ENCODE results near the gene EGLN1.

Gene EGLN1

DNA sequence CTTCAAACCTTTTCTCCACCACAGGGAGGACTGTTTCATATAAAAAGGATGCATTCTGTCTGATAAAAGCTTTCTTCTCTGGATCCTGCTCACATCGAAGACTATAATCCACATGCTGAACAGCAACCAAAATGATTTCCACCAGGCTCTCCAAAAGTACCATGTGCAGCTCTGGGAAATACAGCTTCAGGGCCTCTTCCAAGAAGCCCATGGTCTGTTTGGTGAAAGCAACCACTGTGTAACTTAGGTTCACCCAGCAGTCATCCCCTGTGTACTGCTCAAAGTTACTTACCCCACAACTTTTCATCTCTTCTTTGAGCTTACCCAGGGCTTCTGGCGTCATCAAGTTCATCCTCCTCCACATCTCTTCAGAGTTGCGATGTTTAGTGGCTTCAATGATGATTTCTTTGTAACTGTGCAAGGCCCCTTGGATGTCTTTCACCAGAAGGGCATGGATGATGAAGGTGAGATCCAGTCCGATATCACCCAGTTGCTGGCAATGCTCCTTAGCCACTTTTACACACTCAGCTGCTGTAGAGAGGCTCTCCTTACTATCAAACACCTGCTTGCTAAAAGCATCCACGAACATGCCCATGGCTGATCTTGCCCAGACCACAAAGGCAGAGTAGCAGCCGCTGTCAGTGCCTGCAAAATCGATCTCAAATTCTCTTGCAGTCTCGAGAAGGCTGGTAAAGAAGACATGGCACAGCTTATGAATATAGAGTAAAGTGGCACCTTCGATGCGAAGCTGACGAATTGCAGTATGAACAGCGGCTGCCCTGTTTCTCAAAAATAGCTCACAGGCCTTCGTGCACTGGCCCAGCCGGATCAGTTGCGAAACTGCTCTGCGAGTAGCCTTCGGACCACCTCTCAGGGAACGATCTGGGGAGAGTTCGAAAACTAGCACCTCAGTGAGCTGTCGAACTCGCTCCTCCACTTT lies 86.2 kb downstream of the EGLN1 start:
- no peaks in the 10 kb centered on the region for H3K36me3 ChIP-seq (ENCODE audit: control insufficient read depth in 1 of 2, insufficient read depth in 2 of 2, low read length in 2 of 2)
- peak overlapping the region; percentile 91 for H3K4me3 ChIP-seq (ENCODE audit: low read depth, low read length)
- H3K9ac ChIP-seq (ENCODE audit: low read length) = peak overlapping the region; percentile 20
- no peaks in the 10 kb centered on the region for H3K27me3 ChIP-seq (ENCODE audit: insufficient read depth, low read length)
- H3K9me3 ChIP-seq (ENCODE audit: insufficient read depth, low read depth, low read length) = peaks cover 1% of the 10 kb centered on the region
- H4K8ac ChIP-seq (ENCODE audit: low read depth, low read length) = no peak overlapping the region
- no peak overlapping the region for H3K27ac ChIP-seq (ENCODE audit: low read depth, low read length)
- H2BK12ac ChIP-seq (ENCODE audit: low read length) = no peak overlapping the region
- DNase-seq = peak in 1 of 2 donors; percentile 23
- H2BK5ac ChIP-seq (ENCODE audit: low read depth, low read length, poor library complexity) = no peak overlapping the region
- no peak overlapping the region for H2AK5ac ChIP-seq (ENCODE audit: low read length)
- no peak overlapping the region for H4K91ac ChIP-seq (ENCODE audit: low read depth, low read length)
- no peak overlapping the region for H3K14ac ChIP-seq (ENCODE audit: low read length)
- H3K79me1 ChIP-seq (ENCODE audit: low read length) = peaks cover 10% of the 10 kb centered on the region
- H3K4ac ChIP-seq (ENCODE audit: low read depth, low read length) = peak overlapping the region; percentile 83
- H2AFZ ChIP-seq (ENCODE audit: insufficient read depth, low read length, poor library complexity) = no peak overlapping the region
- no peak overlapping the region for H3K18ac ChIP-seq (ENCODE audit: low read length)
- peaks cover 19 to 22% of the 10 kb centered on the region in 2 experiments for H3K4me1 ChIP-seq (ENCODE audit: control insufficient read depth in 1 of 2, insufficient read depth in 2 of 2, low read length in 2 of 2)
- peaks cover 26% of the 10 kb centered on the region for H3K79me2 ChIP-seq (ENCODE audit: control insufficient read depth, insufficient read depth, low read length, poor library complexity)
- peak overlapping the region; percentile 55 for H3K23ac ChIP-seq (ENCODE audit: low read length)
- peak overlapping the region; percentile 93 for H3K4me2 ChIP-seq (ENCODE audit: low read length)
- no peak overlapping the region for H4K12ac ChIP-seq (ENCODE audit: low read depth, low read length)
- no peak overlapping the region for H2BK120ac ChIP-seq (ENCODE audit: insufficient read depth, low read length, poor library complexity)
- no CpG with 5 or more reads among the region's 21 CpGs for WGBS (ENCODE audit: extremely low coverage, insufficient coverage, insufficient read length)

DNA sequence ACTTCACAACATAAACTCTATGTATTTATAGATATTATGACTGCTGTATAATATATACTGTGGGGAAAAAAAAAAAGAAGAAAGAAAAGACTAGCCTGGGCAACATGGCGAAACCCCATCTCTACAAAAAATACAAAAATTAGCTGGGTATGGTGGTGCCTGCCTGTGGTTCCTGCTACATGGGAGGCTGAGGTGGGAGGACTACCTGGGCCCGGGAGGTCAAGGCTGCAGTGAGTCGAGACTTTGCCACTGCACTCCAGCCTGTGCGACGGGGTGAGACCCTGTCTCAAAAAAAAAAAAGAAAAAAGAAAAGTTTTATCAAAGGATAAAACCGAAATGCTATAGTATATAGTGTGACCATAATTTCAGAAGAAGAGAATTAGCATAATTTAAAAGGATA lies 87.1 kb downstream of the EGLN1 start:
- Histone ChIP-seq H3K36me3 (ENCODE audit: control insufficient read depth in 1 of 2, insufficient read depth in 2 of 2, low read length in 2 of 2) (no peaks in the 10 kb centered on the region), H2AK5ac (ENCODE audit: low read length) (no peak overlapping the region), H2BK5ac (ENCODE audit: low read depth, low read length, poor library complexity) (no peak overlapping the region), H3K79me2 (ENCODE audit: control insufficient read depth, insufficient read depth, low read length, poor library complexity) (peaks cover 26% of the 10 kb centered on the region), H4K8ac (ENCODE audit: low read depth, low read length) (no peak overlapping the region), H2BK12ac (ENCODE audit: low read length) (no peak overlapping the region), H4K12ac (ENCODE audit: low read depth, low read length) (no peak overlapping the region), H3K79me1 (ENCODE audit: low read length) (peaks cover 10% of the 10 kb centered on the region), H3K27me3 (ENCODE audit: insufficient read depth, low read length) (no peaks in the 10 kb centered on the region), H2BK120ac (ENCODE audit: insufficient read depth, low read length, poor library complexity) (no peak overlapping the region), H3K4me1 (ENCODE audit: control insufficient read depth in 1 of 2, insufficient read depth in 2 of 2, low read length in 2 of 2) (peaks cover 19 to 22% of the 10 kb centered on the region in 2 experiments), H4K91ac (ENCODE audit: low read depth, low read length) (no peak overlapping the region), H3K23ac (ENCODE audit: low read length) (no peak overlapping the region), H2AFZ (ENCODE audit: insufficient read depth, low read length, poor library complexity) (no peak overlapping the region), H3K18ac (ENCODE audit: low read length) (no peak overlapping the region), H3K4me3 (ENCODE audit: low read depth, low read length) (no peak overlapping the region), H3K27ac (ENCODE audit: low read depth, low read length) (no peak overlapping the region), H3K14ac (ENCODE audit: low read length) (no peak overlapping the region), H3K9me3 (ENCODE audit: insufficient read depth, low read depth, low read length) (peaks cover 1% of the 10 kb centered on the region), H3K9ac (ENCODE audit: low read length) (no peak overlapping the region), H3K4ac (ENCODE audit: low read depth, low read length) (peak overlapping the region; percentile 72), H3K4me2 (ENCODE audit: low read length) (no peak overlapping the region)
- DNase-seq = no peak
- no CpG with 5 or more reads among the region's 6 CpGs for WGBS (ENCODE audit: extremely low coverage, insufficient coverage, insufficient read length)

DNA sequence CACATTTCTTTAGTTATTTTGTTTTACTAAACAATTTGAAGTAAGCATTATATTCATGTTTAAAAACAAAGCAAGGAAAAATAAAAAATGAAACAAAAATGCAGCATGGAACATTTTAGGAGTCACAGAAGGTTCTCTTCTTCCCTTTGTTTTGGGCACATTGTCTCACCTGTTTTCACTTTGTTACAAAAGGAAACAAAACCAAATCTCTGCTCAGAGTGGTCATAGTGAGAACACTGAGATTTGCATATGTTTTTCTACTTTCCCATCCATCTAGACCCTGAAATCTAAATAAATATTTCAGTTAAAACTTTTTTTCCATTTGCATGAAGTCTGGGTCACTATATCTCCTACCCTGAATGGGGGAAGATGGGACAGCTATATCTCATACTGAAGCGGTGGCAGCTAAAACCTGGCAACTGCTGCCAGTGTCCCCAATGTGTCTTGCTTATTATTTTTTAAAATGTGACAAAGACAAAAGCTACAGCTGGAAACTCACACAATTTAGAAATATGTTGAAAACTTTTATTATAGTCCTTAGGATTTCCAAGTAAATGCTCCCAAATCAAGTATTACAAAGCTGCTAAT lies 87.9 kb downstream of the EGLN1 start:
- Histone ChIP-seq H3K9me3 (ENCODE audit: insufficient read depth, low read depth, low read length) (peaks cover 1% of the 10 kb centered on the region), H3K36me3 (ENCODE audit: control insufficient read depth in 1 of 2, insufficient read depth in 2 of 2, low read length in 2 of 2) (no peaks in the 10 kb centered on the region), H2BK120ac (ENCODE audit: insufficient read depth, low read length, poor library complexity) (no peak overlapping the region), H3K79me2 (ENCODE audit: control insufficient read depth, insufficient read depth, low read length, poor library complexity) (peaks cover 24% of the 10 kb centered on the region), H3K23ac (ENCODE audit: low read length) (no peak overlapping the region), H3K4me3 (ENCODE audit: low read depth, low read length) (no peak overlapping the region), H3K4me2 (ENCODE audit: low read length) (peak overlapping the region; percentile 43), H3K9ac (ENCODE audit: low read length) (no peak overlapping the region), H2AFZ (ENCODE audit: insufficient read depth, low read length, poor library complexity) (no peak overlapping the region), H3K27ac (ENCODE audit: low read depth, low read length) (no peak overlapping the region), H2BK5ac (ENCODE audit: low read depth, low read length, poor library complexity) (no peak overlapping the region), H2BK12ac (ENCODE audit: low read length) (no peak overlapping the region), H4K8ac (ENCODE audit: low read depth, low read length) (no peak overlapping the region), H3K4me1 (ENCODE audit: control insufficient read depth in 1 of 2, insufficient read depth in 2 of 2, low read length in 2 of 2) (peaks cover 15 to 17% of the 10 kb centered on the region in 2 experiments), H3K27me3 (ENCODE audit: insufficient read depth, low read length) (no peaks in the 10 kb centered on the region), H3K14ac (ENCODE audit: low read length) (no peak overlapping the region), H4K91ac (ENCODE audit: low read depth, low read length) (no peak overlapping the region), H3K79me1 (ENCODE audit: low read length) (peaks cover 10% of the 10 kb centered on the region), H3K4ac (ENCODE audit: low read depth, low read length) (peak overlapping the region; percentile 80), H2AK5ac (ENCODE audit: low read length) (no peak overlapping the region), H4K12ac (ENCODE audit: low read depth, low read length) (no peak overlapping the region), H3K18ac (ENCODE audit: low read length) (no peak overlapping the region)
- DNase-seq = no peak
- no CpG with 5 or more reads among the region's 1 CpG for WGBS (ENCODE audit: extremely low coverage, insufficient coverage, insufficient read length)

DNA sequence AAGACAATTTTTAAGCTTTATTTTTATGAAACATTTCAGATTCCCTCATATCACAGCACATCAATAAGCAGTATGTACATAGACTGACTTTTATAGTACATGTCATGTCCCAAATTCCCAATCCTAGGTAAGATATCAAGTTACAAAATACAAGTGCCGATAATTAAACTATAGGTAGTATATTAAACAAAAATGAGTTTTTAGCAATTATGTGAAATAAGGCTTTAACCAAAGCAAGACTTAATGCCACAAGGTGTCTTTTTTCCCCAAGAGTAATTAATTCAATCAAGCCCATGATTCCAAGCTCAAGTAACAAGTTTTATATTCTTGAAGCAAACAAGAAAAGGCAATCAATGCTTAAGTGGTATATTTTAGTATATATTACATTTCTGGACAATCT lies 89.3 kb downstream of the EGLN1 start:
- Histone ChIP-seq H3K4ac (ENCODE audit: low read depth, low read length) (no peak overlapping the region), H3K36me3 (ENCODE audit: control insufficient read depth in 1 of 2, insufficient read depth in 2 of 2, low read length in 2 of 2) (no peaks in the 10 kb centered on the region), H2BK12ac (ENCODE audit: low read length) (no peak overlapping the region), H2AFZ (ENCODE audit: insufficient read depth, low read length, poor library complexity) (no peak overlapping the region), H4K8ac (ENCODE audit: low read depth, low read length) (no peak overlapping the region), H3K79me2 (ENCODE audit: control insufficient read depth, insufficient read depth, low read length, poor library complexity) (peaks cover 16% of the 10 kb centered on the region), H3K4me2 (ENCODE audit: low read length) (no peak overlapping the region), H3K4me3 (ENCODE audit: low read depth, low read length) (no peak overlapping the region), H2BK120ac (ENCODE audit: insufficient read depth, low read length, poor library complexity) (no peak overlapping the region), H4K12ac (ENCODE audit: low read depth, low read length) (no peak overlapping the region), H3K4me1 (ENCODE audit: control insufficient read depth in 1 of 2, insufficient read depth in 2 of 2, low read length in 2 of 2) (peaks cover 15 to 17% of the 10 kb centered on the region in 2 experiments), H3K9me3 (ENCODE audit: insufficient read depth, low read depth, low read length) (peaks cover 1% of the 10 kb centered on the region), H2BK5ac (ENCODE audit: low read depth, low read length, poor library complexity) (no peak overlapping the region), H3K27ac (ENCODE audit: low read depth, low read length) (no peak overlapping the region), H3K14ac (ENCODE audit: low read length) (no peak overlapping the region), H3K9ac (ENCODE audit: low read length) (no peak overlapping the region), H2AK5ac (ENCODE audit: low read length) (no peak overlapping the region), H3K18ac (ENCODE audit: low read length) (no peak overlapping the region), H3K79me1 (ENCODE audit: low read length) (peaks cover 3% of the 10 kb centered on the region), H3K27me3 (ENCODE audit: insufficient read depth, low read length) (no peaks in the 10 kb centered on the region), H3K23ac (ENCODE audit: low read length) (no peak overlapping the region), H4K91ac (ENCODE audit: low read depth, low read length) (no peak overlapping the region)
- DNase-seq = no peak
- WGBS (ENCODE audit: extremely low coverage, insufficient coverage, insufficient read length) = no CpG with 5 or more reads among the region's 1 CpG
